Stimulated activated CD4-positive, alpha-beta T cell treated with anti-CD3 and anti-CD28 coated beads, TNF-alpha, amount 100 ng/mL, for 1 hour (primary cell): ENCODE data around the gene MRPL27.

Experiments used
- DNase-seq, 3 donors: peaks; one replicate each; pipeline ENCODE4 v3.0.0-alpha.2; 2020; ENCODE audit warnings: low read depth in 3 of 3, low spot score in 1 of 3

The MRPL27 gene

DNA sequence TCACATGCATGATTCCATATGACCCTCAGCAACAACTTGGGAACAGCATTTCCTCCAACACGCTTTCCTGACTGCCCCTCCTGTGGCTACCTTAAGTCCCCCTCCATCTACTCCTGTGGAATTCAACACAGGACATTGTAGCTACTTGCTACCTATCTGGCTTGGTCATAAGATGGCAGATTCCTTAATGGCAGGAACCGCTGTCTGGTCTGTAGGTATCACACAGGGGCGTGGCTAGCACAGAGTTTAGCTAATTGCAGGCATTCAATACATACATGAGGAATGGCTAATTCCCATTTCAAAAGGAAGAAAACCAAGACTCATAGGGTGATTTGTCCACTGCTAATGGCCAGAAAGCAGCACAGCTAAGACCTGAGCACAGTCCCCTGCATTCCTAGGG lies 15.7 kb upstream of the MRPL27 start:
- DNase-seq, result no peak

DNA sequence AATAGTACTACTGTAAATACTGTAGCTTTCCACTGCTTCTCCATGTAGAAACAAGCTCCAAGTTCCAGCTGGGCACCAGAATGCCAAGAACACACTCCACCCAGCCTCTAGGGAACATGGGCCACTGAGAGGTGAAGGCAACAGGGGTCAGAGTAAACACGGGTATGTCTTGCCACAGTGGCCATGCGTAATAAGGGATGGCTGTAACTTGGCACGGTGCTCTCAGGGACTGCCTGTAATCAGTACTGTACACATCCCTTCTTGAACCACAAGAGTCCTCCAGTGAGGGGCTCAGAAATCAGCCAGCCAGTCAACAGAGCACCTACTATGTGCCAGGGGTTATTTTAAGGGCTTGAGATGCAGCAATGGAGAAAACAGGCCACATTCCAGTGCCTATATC lies 13.5 kb upstream of the MRPL27 start:
- DNase-seq, result no peak

- DNase-seq, result no peak
Observed at GRCh38 chr17:50382931-50383330, 9.9 kb upstream of the MRPL27 start.

- DNase-seq, result no peak
Observed at GRCh38 chr17:50381920-50382319, 8.9 kb upstream of the MRPL27 start.

DNA sequence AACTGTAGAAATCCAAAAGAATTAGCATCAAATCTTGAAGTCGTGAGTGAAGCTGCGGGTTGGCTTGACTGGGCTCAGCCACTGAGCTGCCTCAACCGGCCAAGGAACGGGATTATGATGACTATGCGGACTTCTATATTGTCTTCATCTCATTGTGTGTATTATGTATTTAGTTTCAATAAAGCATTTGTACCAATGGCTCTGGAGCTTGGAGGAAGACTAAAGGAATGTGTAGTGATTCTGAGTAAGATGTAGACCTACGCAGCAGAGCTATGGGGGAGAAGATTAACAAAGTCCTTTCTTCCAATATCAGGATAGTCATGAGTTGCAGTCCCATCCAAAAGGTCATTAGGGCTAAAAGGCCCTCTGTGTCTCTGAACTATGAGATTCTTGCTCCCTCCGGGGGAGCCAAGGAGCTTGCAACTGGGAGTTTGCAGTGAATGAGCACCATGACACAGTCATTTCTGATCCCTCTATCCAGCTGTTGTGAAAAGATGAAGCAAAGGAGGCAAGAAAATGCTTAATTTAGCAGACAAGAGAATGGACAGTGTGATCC lies 8.4 kb upstream of the MRPL27 start:
- DNase-seq, result no peak

- no peak for DNase-seq
Observed at GRCh38 chr17:50380369-50381259, 7.6 kb upstream of the MRPL27 start.

GRCh38 chr17:50379351-50380132 lies 6.6 kb upstream of the MRPL27 start:
- no peak for DNase-seq

- DNase-seq, result no peak
Observed at GRCh38 chr17:50375858-50376538, 3.0 kb upstream of the MRPL27 start.

- no peak for DNase-seq
Observed at GRCh38 chr17:50373705-50374104, 721 bp upstream of the MRPL27 start.

DNA sequence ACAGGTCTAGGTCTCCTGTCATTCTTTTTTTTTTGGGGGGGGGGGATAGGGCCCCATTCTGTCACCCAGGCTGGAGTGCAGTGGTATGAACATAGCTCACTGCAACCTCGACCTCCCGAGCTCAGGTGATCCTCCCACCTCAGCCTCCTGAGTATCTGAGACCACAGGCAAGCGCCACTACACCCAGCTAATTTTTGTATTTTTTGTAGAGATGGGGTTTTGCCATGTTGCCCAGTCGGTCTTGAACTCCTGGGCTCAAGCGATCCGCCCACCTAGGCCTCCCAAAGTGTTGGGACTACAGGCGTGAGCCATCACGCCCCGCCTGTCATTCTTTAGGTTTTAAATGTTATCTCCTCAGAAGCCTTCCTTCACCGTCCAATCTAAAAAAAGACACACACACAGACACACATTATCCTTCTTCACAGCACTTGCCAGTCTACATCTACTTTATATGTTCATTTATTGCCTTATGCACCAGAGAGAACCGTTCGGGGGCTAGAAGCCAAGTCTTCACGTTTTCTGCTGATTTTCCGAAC lies 694 bp downstream of the MRPL27 start:
- no peak for DNase-seq

- no peak for DNase-seq
Observed at GRCh38 chr17:50371526-50371925, 1.5 kb downstream of the MRPL27 start.

GRCh38 chr17:50370052-50370451 lies 2.9 kb downstream of the MRPL27 start:
- no peak for DNase-seq

DNA sequence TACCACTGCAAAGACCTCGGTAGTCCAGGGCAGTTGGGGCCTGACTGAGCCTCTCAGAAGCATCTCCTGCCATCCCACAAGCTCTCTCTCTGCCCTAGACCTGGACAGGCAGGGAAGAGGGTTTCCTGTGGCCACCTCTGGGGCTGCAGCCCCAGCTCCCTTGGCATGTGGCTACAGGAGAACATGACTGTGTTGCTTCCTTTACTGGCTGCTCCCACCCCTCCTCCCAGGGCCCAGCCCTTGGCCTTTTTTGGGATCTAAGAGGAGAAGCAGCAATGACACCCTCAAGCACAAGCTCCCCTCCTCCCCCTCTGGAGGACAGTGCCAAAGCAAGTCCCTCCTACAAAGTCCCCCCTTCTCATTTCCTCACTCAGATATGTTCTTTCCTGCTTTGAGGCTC lies 5.6 kb downstream of the MRPL27 start:
- DNase-seq, result no peak

- no peak for DNase-seq
Observed at GRCh38 chr17:50365649-50366393, 7.2 kb downstream of the MRPL27 start.

DNA sequence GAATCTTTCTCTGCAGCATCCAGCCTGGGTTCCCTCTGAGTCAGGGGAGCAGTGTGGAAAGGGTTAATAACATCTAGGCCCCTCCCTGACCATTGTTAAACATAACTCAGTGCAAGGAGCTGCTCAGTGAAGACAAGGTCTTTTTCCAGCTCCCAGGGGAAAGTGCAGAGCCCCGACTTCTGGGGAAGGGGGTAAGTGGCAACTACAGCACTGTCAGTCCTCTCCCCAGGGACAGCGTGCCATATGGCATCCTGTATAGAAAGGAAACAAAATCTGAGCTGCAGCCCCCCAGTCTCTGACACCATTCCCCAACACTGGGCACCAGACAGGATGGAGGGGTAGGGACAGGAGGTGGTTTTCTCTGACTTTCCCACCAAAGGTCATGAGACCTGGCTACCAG lies 7.8 kb downstream of the MRPL27 start:
- no peak for DNase-seq

GRCh38 chr17:50364715-50365114 lies 8.3 kb downstream of the MRPL27 start:
- DNase-seq, result no peak

GRCh38 chr17:50364061-50364458 lies 8.9 kb downstream of the MRPL27 start:
- DNase-seq, result no peak

DNA sequence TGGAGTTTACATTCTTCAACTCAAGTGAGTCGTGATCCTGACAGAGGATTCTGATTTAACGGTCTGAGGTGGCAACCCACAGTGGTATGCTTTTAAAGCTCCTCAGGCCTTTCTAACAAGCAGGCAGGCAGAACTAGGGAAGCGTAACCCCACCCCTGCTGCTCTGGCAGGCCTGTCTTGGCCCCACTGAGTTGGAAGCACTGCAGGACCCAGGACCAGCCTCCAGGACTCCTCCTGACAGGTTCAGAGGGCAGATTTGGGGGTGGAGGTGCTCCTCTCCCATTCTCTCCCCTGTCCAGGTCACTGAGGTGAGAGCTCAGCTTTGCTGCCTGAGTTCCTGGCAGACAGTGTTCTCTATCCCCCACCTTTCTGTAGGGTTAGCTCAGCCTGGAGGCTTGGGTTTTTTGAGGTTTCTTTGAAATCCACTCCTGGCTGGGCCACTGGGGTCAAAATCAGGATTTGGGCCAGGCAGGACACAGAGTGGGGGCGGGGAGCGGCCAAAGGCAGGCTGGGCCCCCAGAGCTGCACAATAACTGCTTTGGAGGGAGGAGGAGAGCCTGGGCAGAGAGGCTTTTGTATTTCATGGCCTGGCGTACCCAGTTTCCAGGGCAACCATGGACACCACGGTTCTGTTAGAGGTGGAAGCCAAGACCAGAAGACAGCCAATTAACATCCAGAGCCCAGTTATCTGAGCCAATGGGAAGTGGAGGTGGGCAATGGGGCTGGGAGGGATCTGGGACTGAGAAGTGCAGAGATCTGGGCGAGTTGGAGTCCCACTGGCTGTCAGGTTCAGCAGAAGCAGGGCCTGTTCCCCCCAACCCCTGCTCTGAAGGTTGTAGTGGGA lies 9.5 kb downstream of the MRPL27 start:
- DNase-seq, result no peak

- no peak for DNase-seq
Observed at GRCh38 chr17:50362661-50363060, 10.3 kb downstream of the MRPL27 start.
